Activated naive CD8-positive, alpha-beta T cell treated with anti-CD3 and anti-CD28 coated beads, Interleukin-2, amount 50 U/mL, for 24 hours (primary cell): ENCODE measurements around the gene PLCE1.

Source experiments
- ATAC-seq: fragments of 150-1000 bp; cut with Tn5 transposase; one replicate; pipeline ENCODE4 v1.10.0; 2021
- DNase-seq: peaks from one replicate; pipeline ENCODE4 v3.0.0; 2021
- H3K27ac Mint-ChIP-seq: one replicate; pipeline ENCODE4 v1.8.0; 2021; ENCODE audit warnings: mild to moderate bottlenecking, mixed read lengths
- H3K27me3 Mint-ChIP-seq: one replicate; pipeline ENCODE4 v1.8.0; 2021; ENCODE audit warnings: mixed read lengths
- H3K36me3 Mint-ChIP-seq: one replicate; pipeline ENCODE4 v1.8.0; 2021; ENCODE audit warnings: low read depth, mixed read lengths
- H3K4me1 Mint-ChIP-seq: one replicate; pipeline ENCODE4 v1.8.0; 2021; ENCODE audit warnings: mixed read lengths
- H3K4me3 Mint-ChIP-seq: one replicate; pipeline ENCODE4 v1.8.0; 2021; ENCODE audit warnings: mild to moderate bottlenecking, moderate library complexity, mixed read lengths
- H3K9me3 Mint-ChIP-seq: one replicate; pipeline ENCODE4 v1.8.0; 2021; ENCODE audit warnings: mixed read lengths

The PLCE1 gene

DNA sequence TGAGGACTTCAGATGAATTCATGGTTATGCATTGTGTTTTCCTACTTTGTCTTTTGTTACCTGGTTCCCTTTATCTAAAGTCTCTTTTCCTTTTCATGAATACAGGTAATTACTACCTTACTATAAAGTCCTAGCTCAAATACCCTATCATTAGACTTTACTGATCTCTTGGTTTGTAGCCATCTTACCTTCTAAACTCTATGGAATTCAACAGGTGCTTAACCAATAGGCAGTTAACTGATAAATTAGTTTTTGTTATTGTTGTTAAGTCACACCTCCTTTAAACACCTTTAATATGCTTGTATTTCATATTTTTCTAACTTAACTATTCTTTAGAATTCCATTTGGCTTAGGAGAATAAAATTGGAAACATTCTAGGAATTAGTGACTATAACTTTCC lies 30.7 kb downstream of the PLCE1 start:
- H3K36me3 Mint-ChIP-seq: no peaks in the 10 kb centered on the region
- no peak overlapping the region for H3K27ac Mint-ChIP-seq
- ATAC-seq: no peak

DNA sequence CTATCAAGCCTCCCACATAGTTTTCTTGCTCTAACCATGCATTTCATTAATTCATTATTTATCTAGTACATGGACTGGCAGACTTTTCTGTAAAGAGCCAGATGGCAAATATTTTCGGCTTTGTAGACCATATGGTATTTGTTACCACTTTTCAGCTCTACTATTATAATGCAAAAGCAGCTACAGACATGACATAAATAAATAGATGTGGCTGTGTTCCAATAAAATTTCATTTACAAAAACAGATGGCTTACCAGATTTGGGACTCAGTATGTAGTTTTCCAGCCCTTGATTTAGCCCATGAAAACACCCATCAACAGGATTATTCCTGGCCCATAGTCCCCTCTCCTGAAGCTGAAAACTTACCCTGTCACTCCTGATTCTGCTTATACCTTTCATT lies 32.1 kb downstream of the PLCE1 start:
- Mint-ChIP-seq H3K27me3 (peaks cover 4% of the 10 kb centered on the region), H3K27ac (no peak overlapping the region), H3K4me1 (no peaks in the 10 kb centered on the region), H3K36me3 (no peaks in the 10 kb centered on the region), H3K4me3 (no peak overlapping the region), H3K9me3 (peaks cover 26% of the 10 kb centered on the region)
- DNase-seq (no peak), ATAC-seq (no peak)

More for the DNA sequence above, 30.7 kb downstream of the PLCE1 start:
- peaks cover 20% of the 10 kb centered on the region for H3K9me3 Mint-ChIP-seq
- no peaks in the 10 kb centered on the region for H3K4me1 Mint-ChIP-seq
- DNase-seq: no peak
- H3K4me3 Mint-ChIP-seq: no peak overlapping the region
- H3K27me3 Mint-ChIP-seq: peaks cover 6% of the 10 kb centered on the region

DNA sequence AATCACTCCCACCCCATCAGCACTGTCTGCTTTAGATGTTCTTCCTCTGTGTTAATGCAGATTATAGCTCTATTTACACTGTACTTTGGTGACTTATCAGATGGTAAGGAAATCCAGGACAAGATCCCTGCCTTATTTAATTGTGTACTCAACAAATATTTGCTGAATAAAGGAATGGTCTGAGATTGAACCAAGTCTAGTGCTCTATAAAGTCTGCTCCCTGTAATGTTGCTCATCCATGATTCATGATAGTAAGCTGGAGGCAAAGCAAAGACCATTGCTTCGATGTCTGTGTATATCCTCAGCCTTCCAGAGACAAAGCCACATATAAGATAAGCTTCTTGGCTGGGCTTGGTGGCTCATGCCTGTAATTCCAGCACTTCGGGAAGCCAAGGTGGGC lies 33.5 kb downstream of the PLCE1 start:
- DNase-seq (no peak), ATAC-seq (no peak)
- Mint-ChIP-seq H3K9me3 (peaks cover 36% of the 10 kb centered on the region), H3K27ac (no peak overlapping the region), H3K36me3 (no peaks in the 10 kb centered on the region), H3K27me3 (peaks cover 3% of the 10 kb centered on the region), H3K4me1 (no peaks in the 10 kb centered on the region), H3K4me3 (no peak overlapping the region)

DNA sequence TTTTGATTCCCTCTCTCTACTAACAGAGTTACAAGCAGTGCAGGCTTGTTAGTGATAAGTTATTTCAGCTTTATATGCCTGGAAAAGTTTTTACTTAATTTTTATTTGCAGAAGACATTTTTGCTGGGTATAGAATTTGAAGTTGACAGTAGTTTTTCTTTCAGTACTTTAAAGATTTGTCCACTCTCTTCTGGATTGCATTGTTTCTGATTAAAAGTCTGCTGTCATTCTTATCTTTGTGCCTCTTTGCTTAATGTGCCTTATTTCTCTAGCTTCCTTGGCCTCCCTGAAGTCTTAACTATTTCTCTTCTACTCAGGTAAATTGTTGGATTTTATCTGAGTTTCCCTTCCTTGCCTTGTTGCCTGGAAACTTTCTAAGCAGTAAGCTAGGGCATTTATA lies 36.2 kb downstream of the PLCE1 start:
- Mint-ChIP-seq H3K4me3 (no peak overlapping the region), H3K36me3 (no peaks in the 10 kb centered on the region), H3K27me3 (no peaks in the 10 kb centered on the region), H3K4me1 (no peaks in the 10 kb centered on the region), H3K27ac (no peak overlapping the region), H3K9me3 (peaks cover 40% of the 10 kb centered on the region)
- DNase-seq (no peak), ATAC-seq (no peak)

DNA sequence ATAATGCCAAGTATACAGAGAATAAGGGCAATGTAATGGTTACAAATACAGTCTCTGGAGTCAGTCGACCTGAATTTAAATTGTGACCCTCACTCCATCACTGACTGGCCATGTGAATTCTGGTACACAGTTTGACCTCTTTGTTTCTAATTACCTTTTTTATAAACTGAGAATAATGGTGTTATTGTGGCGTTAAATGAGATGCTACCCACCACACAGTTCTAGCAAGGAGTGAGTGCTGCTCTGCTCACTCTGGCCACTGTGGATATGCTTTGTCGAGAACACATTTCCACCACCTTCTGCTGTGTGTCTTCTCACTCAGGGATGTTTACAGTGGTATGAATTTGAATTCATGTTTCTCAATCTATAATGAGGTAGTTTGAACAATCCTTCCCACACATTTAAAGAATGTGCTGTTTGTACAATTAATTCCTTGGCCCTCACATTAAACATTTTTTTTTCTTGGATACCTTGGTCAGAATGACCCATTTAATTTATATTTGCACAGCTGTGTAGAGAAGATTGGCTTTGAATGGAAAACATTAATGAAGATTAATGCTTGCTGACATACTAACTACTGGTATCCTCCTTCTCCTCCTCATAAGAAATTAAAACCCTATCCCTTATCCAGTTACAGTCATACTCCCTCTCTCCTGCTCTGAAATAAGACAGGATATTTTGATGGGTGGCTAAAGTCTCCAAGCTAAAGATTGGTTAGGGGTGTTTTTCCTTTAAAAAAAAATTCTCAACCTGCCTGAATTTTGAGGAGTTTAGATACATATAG lies 42.4 kb downstream of the PLCE1 start:
- H3K27ac Mint-ChIP-seq: no peak overlapping the region
- no peak for ATAC-seq
- no peaks in the 10 kb centered on the region for H3K36me3 Mint-ChIP-seq
- peaks cover 14% of the 10 kb centered on the region for H3K9me3 Mint-ChIP-seq
- H3K4me1 Mint-ChIP-seq: no peaks in the 10 kb centered on the region
- no peak for DNase-seq
- H3K27me3 Mint-ChIP-seq: no peaks in the 10 kb centered on the region
- no peak overlapping the region for H3K4me3 Mint-ChIP-seq

DNA sequence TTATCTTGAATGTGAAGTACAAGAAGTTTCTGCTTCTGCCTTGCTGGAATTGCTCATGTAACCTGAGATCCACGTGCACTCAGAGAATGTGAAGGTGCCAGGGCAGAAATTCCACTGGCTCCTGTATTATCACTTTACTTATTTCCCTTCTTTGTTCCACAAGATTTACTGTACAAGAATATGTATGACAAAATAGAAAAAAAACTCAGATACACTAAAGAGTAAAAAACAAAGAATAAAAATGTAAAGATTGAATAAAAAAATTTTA lies 43.0 kb downstream of the PLCE1 start:
- Mint-ChIP-seq H3K27ac (no peak overlapping the region), H3K4me1 (no peaks in the 10 kb centered on the region), H3K36me3 (no peaks in the 10 kb centered on the region), H3K4me3 (no peak overlapping the region), H3K9me3 (peaks cover 11% of the 10 kb centered on the region), H3K27me3 (no peaks in the 10 kb centered on the region)
- DNase-seq (no peak), ATAC-seq (no peak)

DNA sequence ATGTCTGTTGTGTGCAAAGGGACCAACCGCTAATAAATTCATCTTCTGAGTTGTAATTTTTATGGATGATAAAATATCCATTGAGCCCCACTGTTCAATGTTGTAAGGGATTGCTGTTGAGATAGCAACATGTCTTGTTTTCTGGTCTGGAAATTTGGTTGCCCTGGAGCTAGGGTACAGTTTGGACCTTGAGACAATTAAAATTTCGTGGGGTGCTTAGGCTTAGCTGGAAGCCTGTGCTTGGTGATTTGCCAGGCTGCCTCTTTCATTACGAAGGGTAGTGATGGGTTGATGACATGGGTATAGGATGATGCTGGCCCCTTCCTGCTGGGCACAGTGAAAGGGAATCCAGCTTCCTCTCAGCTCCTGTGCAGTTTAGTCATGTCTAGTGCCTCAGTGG lies 43.6 kb downstream of the PLCE1 start:
- H3K4me3 Mint-ChIP-seq: no peak overlapping the region
- H3K9me3 Mint-ChIP-seq: peaks cover 7% of the 10 kb centered on the region
- H3K27me3 Mint-ChIP-seq: no peaks in the 10 kb centered on the region
- DNase-seq (no peak), ATAC-seq (no peak)
- H3K27ac Mint-ChIP-seq: no peak overlapping the region
- H3K4me1 Mint-ChIP-seq: no peaks in the 10 kb centered on the region
- no peaks in the 10 kb centered on the region for H3K36me3 Mint-ChIP-seq

DNA sequence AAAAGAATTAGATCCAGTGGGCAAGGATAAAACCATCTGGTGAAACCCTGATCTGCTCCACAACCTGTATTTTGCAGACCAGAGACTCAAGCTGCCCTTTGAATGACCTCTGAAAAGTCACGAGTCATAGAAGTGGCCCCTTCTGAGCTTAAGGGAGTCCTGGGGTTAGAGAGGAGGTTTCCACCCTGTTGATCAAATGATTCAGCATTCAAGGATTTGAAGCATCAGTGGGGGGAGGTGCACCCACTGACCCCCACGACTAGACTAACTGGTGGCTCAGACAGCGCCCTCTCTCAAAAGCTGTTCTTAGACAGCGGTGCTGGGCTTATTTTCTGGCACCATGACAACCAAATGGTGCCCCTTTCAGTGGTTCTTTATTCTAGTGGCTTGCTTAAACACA lies 44.3 kb downstream of the PLCE1 start:
- H3K4me1 Mint-ChIP-seq: no peaks in the 10 kb centered on the region
- H3K27ac Mint-ChIP-seq: no peak overlapping the region
- no peaks in the 10 kb centered on the region for H3K27me3 Mint-ChIP-seq
- H3K36me3 Mint-ChIP-seq: no peaks in the 10 kb centered on the region
- no peak overlapping the region for H3K4me3 Mint-ChIP-seq
- peaks cover 7% of the 10 kb centered on the region for H3K9me3 Mint-ChIP-seq
- ATAC-seq (no peak), DNase-seq (no peak)

DNA sequence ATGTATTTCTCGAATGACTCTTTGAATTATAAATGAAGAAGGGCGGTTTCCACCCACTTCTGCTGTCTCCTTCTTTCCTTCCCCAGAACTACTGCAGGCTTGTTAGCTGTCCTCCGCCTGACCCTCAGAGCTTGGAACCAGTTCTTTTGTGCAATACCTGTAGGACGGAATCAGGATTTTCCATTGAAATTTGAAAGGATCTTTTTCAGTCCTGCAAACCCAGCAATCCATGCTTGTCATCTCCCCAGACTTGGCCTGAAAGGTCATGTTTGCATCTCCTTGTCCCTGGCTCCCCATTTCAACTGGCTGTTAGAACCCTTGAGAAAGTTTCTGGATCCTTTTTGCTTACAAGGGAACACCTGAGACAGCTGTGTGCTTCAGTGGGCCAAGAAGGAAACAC lies 47.5 kb downstream of the PLCE1 start:
- DNase-seq: no peak
- no peak for ATAC-seq
- Mint-ChIP-seq H3K27ac (no peak overlapping the region), H3K36me3 (no peaks in the 10 kb centered on the region), H3K4me3 (no peak overlapping the region), H3K4me1 (no peaks in the 10 kb centered on the region), H3K9me3 (peaks cover 3% of the 10 kb centered on the region), H3K27me3 (peaks cover 2% of the 10 kb centered on the region)

DNA sequence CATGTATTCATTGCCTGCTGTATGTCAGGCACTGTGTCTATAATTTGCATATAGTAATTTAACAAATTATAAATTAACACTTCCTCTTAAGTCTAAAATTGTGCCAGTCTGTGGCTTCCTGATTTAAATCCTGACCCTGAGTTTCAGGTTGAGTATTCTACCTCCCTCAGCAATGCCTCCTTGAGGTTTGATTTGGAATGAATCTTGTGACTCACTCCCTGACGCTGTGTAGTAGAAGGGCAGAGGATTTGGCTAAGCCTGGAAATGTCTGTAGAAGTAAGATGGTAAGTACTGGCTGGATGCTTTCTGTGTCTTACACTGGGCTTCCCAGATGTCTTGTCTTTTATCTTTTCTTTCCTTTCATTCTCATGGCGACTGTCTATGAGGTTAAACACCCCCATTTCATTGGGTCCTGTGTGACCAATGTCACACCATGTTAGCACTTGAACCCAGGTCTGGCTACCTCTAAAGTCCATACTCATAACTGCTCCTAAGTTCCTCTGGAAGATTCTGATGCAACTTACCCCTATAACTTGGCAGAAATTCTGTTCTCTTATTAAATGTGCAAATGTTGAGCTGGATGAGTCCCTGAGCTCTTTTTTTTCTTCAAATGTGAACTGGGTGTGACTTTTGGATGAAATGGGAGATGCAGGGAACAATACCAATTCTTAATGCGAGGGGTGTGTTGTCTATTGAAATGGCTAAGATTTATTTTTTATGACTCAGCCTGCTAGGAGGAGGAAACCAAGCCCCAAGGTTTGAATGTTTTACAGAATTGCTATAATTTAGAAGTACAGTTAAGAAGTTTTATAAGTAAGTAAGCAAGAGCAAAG lies 48.5 kb downstream of the PLCE1 start:
- H3K36me3 Mint-ChIP-seq: no peaks in the 10 kb centered on the region
- H3K27me3 Mint-ChIP-seq: peaks cover 2% of the 10 kb centered on the region
- DNase-seq (no peak), ATAC-seq (peak; percentile 36)
- peaks cover 3% of the 10 kb centered on the region for H3K9me3 Mint-ChIP-seq
- H3K4me1 Mint-ChIP-seq: no peaks in the 10 kb centered on the region
- H3K4me3 Mint-ChIP-seq: no peak overlapping the region
- no peak overlapping the region for H3K27ac Mint-ChIP-seq

DNA sequence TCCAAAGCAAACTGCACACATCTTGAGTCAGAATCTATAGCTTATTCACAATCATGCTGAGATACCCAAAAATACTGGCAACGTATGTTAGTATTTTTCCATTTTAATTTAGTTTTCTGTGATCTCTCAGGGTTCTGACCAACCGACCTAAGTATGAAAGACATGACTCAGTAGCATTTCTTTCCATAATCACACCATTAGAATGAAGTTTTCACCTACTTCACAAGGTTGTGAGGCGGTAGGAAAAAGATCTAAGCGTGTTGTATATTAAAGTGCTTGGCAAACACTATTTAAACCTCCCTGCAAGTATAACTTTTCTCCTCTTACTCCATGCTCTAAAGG lies 49.1 kb downstream of the PLCE1 start:
- ATAC-seq (no peak), DNase-seq (no peak)
- Mint-ChIP-seq H3K4me3 (no peak overlapping the region), H3K9me3 (peaks cover 3% of the 10 kb centered on the region), H3K27ac (no peak overlapping the region), H3K36me3 (no peaks in the 10 kb centered on the region), H3K4me1 (no peaks in the 10 kb centered on the region), H3K27me3 (peaks cover 2% of the 10 kb centered on the region)
